IPS-15b (cell line): ENCODE data around the gene KAT7.
"Not testable (repeated sequence)": the region's sequence is repeated elsewhere in the genome, so short reads cannot be mapped to it uniquely, and the experiment has no call there.

Source experiments
- H3K27me3 ChIP-seq: one replicate; pipeline ENCODE4 v1.6.1; 2013; ENCODE audit warnings: low read length; ENCODE audit not compliant: control insufficient read depth, insufficient read depth
- H3K36me3 ChIP-seq: one replicate; pipeline ENCODE4 v1.6.1; 2013; ENCODE audit warnings: low read length; ENCODE audit not compliant: control insufficient read depth, insufficient read depth
- H3K4me1 ChIP-seq: one replicate; pipeline ENCODE4 v1.6.1; 2013; ENCODE audit warnings: mild to moderate bottlenecking, low read length; ENCODE audit not compliant: control insufficient read depth, insufficient read depth
- H3K4me3 ChIP-seq: one replicate; pipeline ENCODE4 v1.5.1; 2013; ENCODE audit warnings: low read depth, low read length
- H3K9ac ChIP-seq: one replicate; pipeline ENCODE4 v1.6.1; 2013; ENCODE audit warnings: low read depth, mild to moderate bottlenecking, low read length
- H3K9me3 ChIP-seq: one replicate; pipeline ENCODE4 v1.6.1; 2013; ENCODE audit warnings: mild to moderate bottlenecking, low read length; ENCODE audit not compliant: control insufficient read depth, insufficient read depth

The KAT7 gene

DNA sequence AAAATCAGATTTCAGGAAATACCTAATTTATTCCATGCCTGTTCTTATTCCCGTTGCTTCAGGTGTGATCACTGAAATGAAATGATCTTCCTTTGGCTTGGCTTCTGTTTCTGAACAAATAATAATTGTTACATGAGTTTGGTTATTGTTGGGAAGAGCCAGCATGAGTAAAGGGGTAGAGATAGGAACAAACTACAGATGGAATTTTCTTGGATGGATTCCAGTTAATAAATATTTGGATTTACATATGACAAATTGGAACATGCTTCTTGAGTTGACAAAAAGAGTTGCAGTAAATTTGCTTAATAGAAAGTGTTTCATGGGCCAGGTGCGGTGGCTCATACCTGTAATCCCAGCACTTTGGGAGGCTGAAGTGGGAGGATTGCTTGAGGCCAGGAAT lies 31.2 kb downstream of the KAT7 start:
- Histone ChIP-seq H3K9ac (no peak overlapping the region), H3K4me3 (no peak overlapping the region), H3K9me3 (no peaks in the 10 kb centered on the region), H3K36me3 (peaks cover 29% of the 10 kb centered on the region), H3K4me1 (peaks cover 17% of the 10 kb centered on the region), H3K27me3 (no peaks in the 10 kb centered on the region)

- Histone ChIP-seq H3K9ac (no peak overlapping the region), H3K4me1 (peaks cover 10% of the 10 kb centered on the region), H3K9me3 (no peaks in the 10 kb centered on the region), H3K27me3 (no peaks in the 10 kb centered on the region), H3K4me3 (no peak overlapping the region), H3K36me3 (peaks cover 36% of the 10 kb centered on the region)
Measured at GRCh38 chr17:49820773-49821172, 32.3 kb downstream of the KAT7 start.

DNA sequence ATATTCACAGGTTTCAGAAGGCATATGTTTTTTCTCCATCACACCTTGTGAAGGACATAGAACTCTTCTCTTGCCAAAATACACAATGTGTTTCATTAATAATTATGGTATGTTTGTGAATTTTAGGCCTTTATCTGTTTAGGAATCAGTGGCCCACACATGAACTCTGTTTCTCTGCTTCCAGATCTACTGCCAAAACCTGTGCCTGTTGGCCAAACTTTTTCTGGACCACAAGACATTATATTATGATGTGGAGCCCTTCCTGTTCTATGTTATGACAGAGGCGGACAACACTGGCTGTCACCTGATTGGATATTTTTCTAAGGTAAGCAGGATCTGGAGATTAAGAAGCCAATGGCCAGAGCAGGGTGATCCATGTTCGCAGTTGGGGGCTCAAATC lies 33.0 kb downstream of the KAT7 start:
- Histone ChIP-seq H3K36me3 (peaks cover 41% of the 10 kb centered on the region), H3K27me3 (no peaks in the 10 kb centered on the region), H3K4me1 (peaks cover 7% of the 10 kb centered on the region), H3K9me3 (no peaks in the 10 kb centered on the region), H3K9ac (peak overlapping the region; percentile 28), H3K4me3 (no peak overlapping the region)

DNA sequence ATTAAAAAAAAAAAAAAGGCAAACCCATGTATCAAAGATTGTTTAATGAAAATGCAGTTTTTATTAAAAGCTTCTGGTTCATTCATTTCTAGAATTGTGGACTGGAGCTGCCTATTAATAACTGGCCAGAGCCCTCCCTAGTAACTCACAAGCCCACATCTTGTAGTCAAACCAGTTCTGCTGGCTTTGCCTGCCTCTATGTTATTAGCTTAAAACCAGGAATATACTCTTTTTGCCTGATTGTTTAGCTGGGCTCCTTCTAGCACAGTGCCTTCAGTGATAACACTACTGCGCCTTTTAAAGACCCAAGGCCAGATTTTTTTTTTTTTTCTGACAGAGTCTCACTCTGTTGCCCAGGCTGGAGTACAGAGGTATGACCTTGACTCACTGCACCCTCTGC lies 33.4 kb downstream of the KAT7 start:
- Histone ChIP-seq H3K9ac (no peak overlapping the region), H3K4me3 (no peak overlapping the region), H3K36me3 (peaks cover 46% of the 10 kb centered on the region), H3K4me1 (peaks cover 5% of the 10 kb centered on the region), H3K27me3 (no peaks in the 10 kb centered on the region), H3K9me3 (no peaks in the 10 kb centered on the region)

GRCh38 chr17:49822829-49823228 lies 34.3 kb downstream of the KAT7 start:
- H3K27me3 ChIP-seq, result no peaks in the 10 kb centered on the region
- H3K36me3 ChIP-seq, result peaks cover 48% of the 10 kb centered on the region
- no peak overlapping the region for H3K4me3 ChIP-seq
- no peaks in the 10 kb centered on the region for H3K9me3 ChIP-seq
- H3K4me1 ChIP-seq, result no peaks in the 10 kb centered on the region
- no peak overlapping the region for H3K9ac ChIP-seq

DNA sequence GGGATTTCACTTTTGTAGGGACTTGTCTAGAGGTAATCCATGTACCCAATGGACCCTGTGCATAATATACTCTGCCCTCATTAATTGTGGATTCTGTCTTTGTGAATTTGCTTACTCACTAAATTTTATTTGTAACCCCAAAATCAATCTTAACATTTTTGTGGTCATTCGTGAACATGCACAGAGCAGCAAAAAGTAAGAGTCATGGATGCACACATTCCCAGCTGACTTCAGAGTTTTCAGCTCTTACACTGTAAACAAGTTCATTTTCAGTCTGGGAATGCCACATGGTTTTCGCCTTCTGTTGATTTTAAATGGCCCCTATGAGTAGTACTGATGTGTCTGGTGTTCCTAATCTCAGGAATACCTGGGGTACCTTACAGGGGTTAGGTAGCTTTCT lies 35.1 kb downstream of the KAT7 start:
- Histone ChIP-seq H3K36me3 (peaks cover 42% of the 10 kb centered on the region), H3K27me3 (no peaks in the 10 kb centered on the region), H3K9me3 (no peaks in the 10 kb centered on the region), H3K4me1 (no peaks in the 10 kb centered on the region), H3K4me3 (no peak overlapping the region), H3K9ac (no peak overlapping the region)

GRCh38 chr17:49825645-49826044 lies 37.2 kb downstream of the KAT7 start:
- Histone ChIP-seq H3K36me3 (peaks cover 38% of the 10 kb centered on the region), H3K9ac (no peak overlapping the region), H3K4me1 (no peaks in the 10 kb centered on the region), H3K9me3 (no peaks in the 10 kb centered on the region), H3K27me3 (no peaks in the 10 kb centered on the region), H3K4me3 (no peak overlapping the region)

DNA sequence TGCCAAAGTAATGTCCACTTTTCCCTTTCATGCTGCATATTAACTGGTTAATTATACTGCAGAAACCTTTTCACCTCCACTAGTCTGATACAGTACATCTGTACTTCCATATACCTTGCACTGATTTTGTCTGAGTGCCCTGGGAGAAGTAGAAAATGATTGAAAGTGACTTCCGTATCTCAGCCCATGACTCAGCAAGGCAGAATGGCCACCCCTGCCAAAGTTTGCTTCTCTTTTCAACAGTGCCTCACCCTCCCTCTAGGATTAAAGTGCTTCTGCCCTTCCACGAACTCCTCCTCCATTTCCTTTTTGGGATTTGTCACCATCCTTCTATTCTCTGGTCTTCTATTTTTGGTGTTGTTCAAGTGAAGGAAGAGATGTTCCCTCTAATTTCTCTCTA lies 39.8 kb downstream of the KAT7 start:
- H3K4me1 ChIP-seq, H3K9ac ChIP-seq, H3K4me3 ChIP-seq, H3K9me3 ChIP-seq, H3K27me3 ChIP-seq: not testable (repeated sequence)
- H3K36me3 ChIP-seq, result peaks cover 38% of the 10 kb centered on the region

- Histone ChIP-seq H3K9ac (no peak overlapping the region), H3K4me3 (no peak overlapping the region), H3K36me3 (peaks cover 37% of the 10 kb centered on the region), H3K9me3 (no peaks in the 10 kb centered on the region), H3K4me1 (no peaks in the 10 kb centered on the region), H3K27me3 (no peaks in the 10 kb centered on the region)
Measured at GRCh38 chr17:49829026-49829425, 40.5 kb downstream of the KAT7 start.

- Histone ChIP-seq H3K4me1 (no peaks in the 10 kb centered on the region), H3K9ac (no peak overlapping the region), H3K4me3 (no peak overlapping the region), H3K27me3 (no peaks in the 10 kb centered on the region), H3K9me3 (no peaks in the 10 kb centered on the region), H3K36me3 (peaks cover 34% of the 10 kb centered on the region)
Measured at GRCh38 chr17:49830605-49831004, 42.1 kb downstream of the KAT7 start.

DNA sequence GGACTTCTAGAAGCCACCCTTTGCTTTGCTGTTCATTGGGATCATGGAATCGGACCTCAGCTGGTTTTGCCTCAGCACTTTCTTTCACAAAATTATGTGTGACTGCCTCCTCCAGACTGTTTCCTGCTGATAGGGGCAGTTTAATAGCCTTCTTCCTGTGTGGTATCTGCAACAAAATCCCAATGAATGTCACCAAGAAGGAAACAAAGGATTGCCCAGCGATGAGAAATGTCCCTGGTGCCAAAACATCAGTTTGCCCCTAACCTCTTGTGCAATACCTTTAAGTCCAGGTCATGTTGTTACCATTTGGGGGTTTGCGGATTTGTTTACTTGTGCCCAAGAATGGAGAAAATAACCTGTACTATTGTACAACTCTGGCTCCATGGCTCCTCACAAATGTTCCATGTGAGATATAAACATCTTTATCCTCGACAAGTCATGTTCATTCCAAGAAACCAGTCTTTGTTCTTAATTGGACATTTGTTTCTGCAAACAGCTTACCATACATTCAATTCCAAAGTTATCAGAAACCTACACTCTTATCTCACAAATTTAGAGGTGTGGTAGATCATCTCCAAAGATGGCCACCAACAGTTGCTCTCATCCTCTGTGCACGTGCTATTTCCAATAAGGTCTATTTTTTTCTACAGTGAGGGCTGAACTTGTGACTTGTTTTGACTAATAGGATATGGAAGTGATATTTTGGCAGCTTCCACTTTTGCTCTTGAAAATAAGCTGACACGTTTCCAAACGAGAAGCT lies 44.5 kb downstream of the KAT7 start:
- Histone ChIP-seq H3K36me3 (peaks cover 15% of the 10 kb centered on the region), H3K4me1 (no peaks in the 10 kb centered on the region), H3K9ac (no peak overlapping the region), H3K4me3 (no peak overlapping the region), H3K27me3 (no peaks in the 10 kb centered on the region), H3K9me3 (no peaks in the 10 kb centered on the region)

DNA sequence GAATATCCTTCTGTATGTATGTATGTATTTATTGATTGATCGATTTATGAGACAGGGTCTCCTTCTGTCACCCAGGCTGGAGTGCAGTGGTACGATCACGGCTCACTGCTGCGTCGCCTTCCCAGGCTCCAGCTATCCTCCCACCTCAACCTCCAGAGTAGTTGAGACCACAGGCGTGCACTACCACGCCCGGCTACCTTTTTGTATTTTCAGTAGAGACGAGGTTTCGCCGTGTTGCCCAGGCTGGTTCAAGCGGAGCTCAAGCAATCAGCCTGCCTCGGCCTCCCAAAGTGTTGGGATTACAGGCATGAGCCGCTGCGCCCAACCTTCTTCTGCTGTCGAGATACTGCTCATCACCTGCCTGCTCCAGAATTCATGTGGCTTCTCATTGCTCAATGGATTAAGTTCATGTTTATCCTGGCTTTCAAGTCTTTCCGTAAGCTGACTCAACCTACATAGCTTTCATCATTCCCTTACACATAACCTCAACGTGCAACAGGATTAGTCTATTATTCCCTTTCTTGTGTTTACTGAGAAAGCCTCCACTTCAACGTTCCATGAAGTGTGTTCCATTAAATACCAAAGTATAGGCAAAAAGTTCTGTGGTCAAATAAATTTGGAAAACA lies 45.8 kb downstream of the KAT7 start:
- H3K9ac ChIP-seq, result no peak overlapping the region
- peaks cover 15% of the 10 kb centered on the region for H3K36me3 ChIP-seq
- H3K27me3 ChIP-seq, result no peaks in the 10 kb centered on the region
- H3K9me3 ChIP-seq, result no peaks in the 10 kb centered on the region
- H3K4me3 ChIP-seq, result no peak overlapping the region
- H3K4me1 ChIP-seq, result no peaks in the 10 kb centered on the region
